HepG2 (cell line): ENCODE results near the gene PLA2G4B. TPM values are rescaled to one million over a fixed set of nuclear protein-coding genes. Genes with fewer than 3 reads are reported as not detected.

Experiments used
- EED ChIP-seq: sonication (generic); formaldehyde crosslinking; IDR thresholded peaks from 2 replicates; pipeline ENCODE4 v1.5.0; 2020; ENCODE audit warnings: mild to moderate bottlenecking, missing genetic modification reagents
- HNRNPL ChIP-seq: fragments of 200-400 bp; formaldehyde crosslinking; IDR thresholded peaks from 2 replicates; pipeline ENCODE4 v1.6.1; 2017; ENCODE audit warnings: mild to moderate bottlenecking, low read depth, low read length
- JDP2 ChIP-seq: sonication (generic); formaldehyde crosslinking; IDR thresholded peaks from 2 replicates; pipeline ENCODE4 v1.8.1; 2022; ENCODE audit warnings: missing genetic modification reagents, borderline replicate concordance
- KAT8 ChIP-seq: IDR thresholded peaks from 2 replicates; pipeline ENCODE4 v1.6.1; 2016; ENCODE audit warnings: missing genetic modification reagents, missing compliant biosample characterization
- MAZ ChIP-seq, 2 experiments: sonication (generic) in 1 of 2; formaldehyde crosslinking in 1 of 2; IDR thresholded peaks; 2 replicates each; pipeline versions ENCODE4 v1.5.0 to v1.6.1; 2012 to 2020; ENCODE audit warnings: low read depth in 2 of 2, mild to moderate bottlenecking in 2 of 2, borderline replicate concordance in 1 of 2, improper control_type of control experiment in 1 of 2, low read length in 1 of 2, missing genetic modification reagents in 1 of 2, moderate library complexity in 1 of 2
- MTA1 ChIP-seq: sonication (generic); formaldehyde crosslinking; IDR thresholded peaks from 2 replicates; pipeline ENCODE4 v1.4.0; 2020; ENCODE audit warnings: missing genetic modification reagents, mild to moderate bottlenecking, borderline replicate concordance
- PAF1 ChIP-seq: IDR thresholded peaks from 2 replicates; pipeline ENCODE4 v1.6.1; 2016; ENCODE audit warnings: missing genetic modification reagents, missing compliant biosample characterization
- PHF8 ChIP-seq: sonication (generic); formaldehyde crosslinking; IDR thresholded peaks from 2 replicates; pipeline ENCODE4 v1.5.0; 2020; ENCODE audit warnings: missing genetic modification reagents
- TBX2 ChIP-seq: sonication (generic); formaldehyde crosslinking; IDR thresholded peaks from 2 replicates; pipeline ENCODE4 v1.5.0; 2020; ENCODE audit warnings: missing genetic modification reagents, mild to moderate bottlenecking, borderline replicate concordance
- ZMYM4 ChIP-seq: sonication (generic); formaldehyde crosslinking; IDR thresholded peaks from 2 replicates; pipeline ENCODE4 v1.8.1; 2023; ENCODE audit warnings: mild to moderate bottlenecking, missing genetic modification reagents
- ZNF574 ChIP-seq: sonication (generic); formaldehyde crosslinking; IDR thresholded peaks from 2 replicates; pipeline ENCODE4 v1.4.0; 2020; ENCODE audit warnings: missing genetic modification reagents
- ZNF670 ChIP-seq: sonication (generic); formaldehyde crosslinking; IDR thresholded peaks from 2 replicates; pipeline ENCODE4 v1.8.0; 2022; ENCODE audit warnings: mild to moderate bottlenecking, missing genetic modification reagents, borderline replicate concordance
- ZNF687 ChIP-seq: sonication (generic); formaldehyde crosslinking; IDR thresholded peaks from 2 replicates; pipeline ENCODE4 v1.5.1; 2020; ENCODE audit warnings: mild to moderate bottlenecking, missing genetic modification reagents, moderate library complexity
- ZNF792 ChIP-seq: IDR thresholded peaks from 2 replicates; pipeline ENCODE4 v1.6.1; 2016
- polyA plus RNA-seq, 8 experiments: library from polyadenylated mRNA; depleted of rRNA in 3 of 8; stranded (reverse) in 7 of 8; unstranded in 1 of 8; fragments of >200 nt; fragmentation: Illumina TruSeq in 4 of 8; extraction: Trizol in 4 of 8; gene quantifications; 2 replicates each; pipeline versions ENCODE4 v1.2.1 to v1.2.3, GENCODE V29; 2011 to 2016; ENCODE audit warnings: low read depth in 4 of 8, missing spikeins in 1 of 8, mixed read lengths in 1 of 8; ENCODE audit not compliant: insufficient read depth in 1 of 8
- total RNA-seq, 5 experiments: library from RNA; depleted of rRNA; stranded (reverse); fragments of >200 nt; fragmentation: Illumina TruSeq; extraction: Trizol; gene quantifications; 2 replicates each; pipeline ENCODE4 v1.2.3, GENCODE V29; 2016; ENCODE audit warnings: low read depth in 1 of 5
- TF ChIP-seq, protein P1 (sequence below), 2 experiments: fragments of 450-650 bp in 1 of 2; sonication (generic) in 1 of 2; formaldehyde crosslinking; IDR thresholded peaks; 2 replicates each; pipeline versions ENCODE4 v1.5.0 to v1.8.0; 2020 to 2022; ENCODE audit warnings: mild to moderate bottlenecking in 1 of 2, missing genetic modification reagents in 1 of 2
- TF ChIP-seq, protein P2 (sequence below): sonication (generic); formaldehyde crosslinking; IDR thresholded peaks from 2 replicates; pipeline ENCODE4 v1.9.0; 2022; ENCODE audit warnings: missing genetic modification reagents, mild to moderate bottlenecking, borderline replicate concordance

The PLA2G4B gene
- total and polyA plus RNA-seq, 2 of the 13 experiments (the other 11 are each of a cell fraction or from before 2014, with no cell fraction given), result 5.1 to 8.0 TPM

DNA sequence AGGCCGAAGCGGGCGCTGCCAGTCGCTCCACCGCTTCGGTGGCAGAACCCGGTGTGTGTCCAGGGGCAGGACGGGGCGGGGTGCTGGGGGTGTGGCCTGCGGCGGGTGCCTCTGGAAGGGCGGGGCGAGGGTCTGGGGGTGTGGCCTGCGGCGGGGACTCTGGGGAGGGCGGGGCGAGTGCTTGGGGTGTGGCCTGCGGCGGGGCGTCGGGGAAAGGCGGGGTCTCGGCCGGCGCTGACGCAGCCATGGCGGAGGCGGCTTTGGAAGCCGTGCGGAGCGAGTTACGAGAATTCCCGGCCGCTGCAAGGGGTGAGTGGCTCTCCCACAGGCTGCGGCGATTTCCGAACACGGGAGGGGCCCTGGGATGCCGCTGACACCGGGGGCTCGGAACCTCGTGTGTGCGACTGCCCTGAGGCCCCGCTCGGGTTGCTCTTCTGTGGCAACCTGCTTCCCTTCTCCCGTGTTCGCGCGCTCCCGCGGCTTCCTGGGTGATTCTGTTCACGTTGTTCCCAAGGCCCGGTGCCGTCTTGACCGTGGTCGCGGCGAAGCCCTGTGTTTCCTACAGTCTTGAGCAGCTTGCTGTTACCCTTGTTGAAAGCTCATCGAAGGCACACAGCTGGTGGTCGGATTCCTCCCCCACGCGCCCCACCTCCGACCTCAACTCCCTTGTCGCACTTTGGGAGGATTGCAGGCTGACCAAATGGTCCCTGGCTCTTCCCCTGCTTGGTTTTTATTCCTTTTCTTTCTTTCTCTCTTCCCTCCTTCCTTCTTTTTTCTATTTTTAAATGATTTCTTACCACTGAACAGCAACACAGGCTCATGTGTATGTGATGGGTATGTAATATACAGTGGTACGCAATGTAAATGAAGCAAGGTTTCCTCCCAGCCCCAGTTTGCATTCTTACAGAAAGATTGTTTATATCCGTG, 10.5 kb upstream of the PLA2G4B start, which contains the start of gene JMJD7 (continued):
- TF ChIP-seq, protein P1, sequence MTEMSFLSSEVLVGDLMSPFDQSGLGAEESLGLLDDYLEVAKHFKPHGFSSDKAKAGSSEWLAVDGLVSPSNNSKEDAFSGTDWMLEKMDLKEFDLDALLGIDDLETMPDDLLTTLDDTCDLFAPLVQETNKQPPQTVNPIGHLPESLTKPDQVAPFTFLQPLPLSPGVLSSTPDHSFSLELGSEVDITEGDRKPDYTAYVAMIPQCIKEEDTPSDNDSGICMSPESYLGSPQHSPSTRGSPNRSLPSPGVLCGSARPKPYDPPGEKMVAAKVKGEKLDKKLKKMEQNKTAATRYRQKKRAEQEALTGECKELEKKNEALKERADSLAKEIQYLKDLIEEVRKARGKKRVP (CRISPR knock-in tag; IDR thresholded peaks at IDR 0.05), result 0 out of 4 replicates have a peak, but pooled peaks of 1 of the 2 experiments have one; percentile 0
- peak; percentile 82 for TF ChIP-seq ZNF687 (CRISPR knock-in tag)
- peak; percentile 55; the same call in 1 of the 2 replicates for TF ChIP-seq ZNF574 (CRISPR knock-in tag)
- peak; percentile 73; the same call in 1 of the 2 replicates for TF ChIP-seq KAT8 (CRISPR knock-in tag)
- TF ChIP-seq PAF1 (CRISPR knock-in tag), result no peak
- no peak for TF ChIP-seq ZMYM4 (CRISPR knock-in tag)
- 0 out of 2 replicates have a peak, but pooled peaks have one; percentile 41 for TF ChIP-seq ZNF792 (CRISPR knock-in tag)
- peak; percentile 66; the same call in 1 of the 2 replicates for TF ChIP-seq ZNF670 (CRISPR knock-in tag)
- TF ChIP-seq TBX2 (CRISPR knock-in tag), result peak; percentile 77; the same call in 1 of the 2 replicates
- 0 out of 2 replicates have a peak, but pooled peaks have one; percentile 9 for TF ChIP-seq MTA1 (CRISPR knock-in tag)
- peak; percentile 75; the same call in 1 of the 2 replicates for TF ChIP-seq HNRNPL
- peak; percentile 72; the same call in 1 of the 2 replicates for TF ChIP-seq EED
- TF ChIP-seq, protein P2, sequence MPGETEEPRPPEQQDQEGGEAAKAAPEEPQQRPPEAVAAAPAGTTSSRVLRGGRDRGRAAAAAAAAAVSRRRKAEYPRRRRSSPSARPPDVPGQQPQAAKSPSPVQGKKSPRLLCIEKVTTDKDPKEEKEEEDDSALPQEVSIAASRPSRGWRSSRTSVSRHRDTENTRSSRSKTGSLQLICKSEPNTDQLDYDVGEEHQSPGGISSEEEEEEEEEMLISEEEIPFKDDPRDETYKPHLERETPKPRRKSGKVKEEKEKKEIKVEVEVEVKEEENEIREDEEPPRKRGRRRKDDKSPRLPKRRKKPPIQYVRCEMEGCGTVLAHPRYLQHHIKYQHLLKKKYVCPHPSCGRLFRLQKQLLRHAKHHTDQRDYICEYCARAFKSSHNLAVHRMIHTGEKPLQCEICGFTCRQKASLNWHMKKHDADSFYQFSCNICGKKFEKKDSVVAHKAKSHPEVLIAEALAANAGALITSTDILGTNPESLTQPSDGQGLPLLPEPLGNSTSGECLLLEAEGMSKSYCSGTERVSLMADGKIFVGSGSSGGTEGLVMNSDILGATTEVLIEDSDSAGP (CRISPR knock-in tag), result peak; percentile 56; the same call in 1 of the 2 replicates
- no peak for TF ChIP-seq JDP2 (CRISPR knock-in tag)
- peak; percentile 80 for TF ChIP-seq PHF8 (CRISPR knock-in tag)
- no peak for TF ChIP-seq MAZ (IDR thresholded peaks at IDR 0.05; ENCODE audit: borderline replicate concordance, low read depth, low read length)
- TF ChIP-seq MAZ (CRISPR knock-in tag; IDR thresholded peaks at IDR 0.05; ENCODE audit: low read depth), result 0 out of 2 replicates have a peak, but pooled peaks have one; percentile 33
